GM12878 (cell line): Measurements from ENCODE around the gene SLC50A1. TPM values are rescaled to one million over a fixed set of nuclear protein-coding genes. Genes with fewer than 3 reads are reported as not detected.

Experiments
- ATAC-seq: fragments of 200-7000 bp; cut with Tn5 transposase; 3 replicates; pipeline ENCODE4 v1.9.1; 2020; ENCODE audit warnings: mild to moderate bottlenecking, moderate library complexity
- BruUV-seq: library from RNA; stranded (reverse); fragments of 400-500 nt; replicated peaks from 2 replicates; lab custom pipeline; 2021; lab: Mats Ljungman, UMichigan
- CTCF ChIA-PET: fragments of 300-600 bp; sonication (Branson Sonifier 250); formaldehyde crosslinking; extraction: SDS; loops from one replicate; lab custom pipeline; 2021; ENCODE audit warnings: inconsistent platforms; lab: Yijun Ruan, JAX
- POLR2A ChIA-PET: fragments of 350-600 bp; formaldehyde crosslinking; extraction: SDS; loops from one replicate; lab custom pipeline; 2021; ENCODE audit warnings: inconsistent platforms; lab: Charles Lee
- RAD21 ChIA-PET: fragments of 300-600 bp; sonication (Branson Sonifier 250); formaldehyde crosslinking; loops from one replicate; lab custom pipeline; 2023; ENCODE audit warnings: antibody characterized with exemption; ENCODE audit not compliant: unreplicated experiment; lab: Charles Lee
- SMC1A ChIA-PET: fragments of 300-600 bp; sonication (Branson Sonifier 250); formaldehyde crosslinking; loops from one replicate; lab custom pipeline; 2023; ENCODE audit not compliant: unreplicated experiment, uncharacterized antibody; lab: Charles Lee
- DNase-seq: peaks from one replicate; pipeline ENCODE4 v3.0.0-alpha.2; 2011; ENCODE audit warnings: low read depth, low spot score
- FAIRE-seq: peaks from 3 replicates; lab custom pipeline; 2011; peaks lifted over from hg19 to GRCh38; lab: Jason Lieb, UNC
- H2AFZ ChIP-seq: 2 replicates; pipeline ENCODE4 v1.6.0; 2011; ENCODE audit warnings: low read depth, low read length, control low read depth; ENCODE audit not compliant: control insufficient read depth
- H3K27ac ChIP-seq: 2 replicates; pipeline ENCODE4 v1.5.1; 2011; ENCODE audit warnings: control low read depth; ENCODE audit not compliant: control insufficient read depth, insufficient read depth
- H3K27me3 ChIP-seq, 2 experiments: replicated peaks in 1 of 2; 2 replicates each; pipeline versions ENCODE4 v1.6.0 to v1.6.1; 2011; ENCODE audit warnings: low read length in 1 of 2; ENCODE audit not compliant: control insufficient read depth in 2 of 2, insufficient read depth in 2 of 2
- H3K36me3 ChIP-seq, 2 experiments: 2 replicates each; pipeline ENCODE4 v1.5.1; 2011; ENCODE audit warnings: low read length in 1 of 2; ENCODE audit not compliant: control insufficient read depth in 2 of 2, insufficient read depth in 2 of 2
- H3K4me1 ChIP-seq: 2 replicates; pipeline ENCODE4 v1.6.1; 2011; ENCODE audit warnings: mild to moderate bottlenecking, low read length, moderate library complexity, mixed read lengths; ENCODE audit not compliant: control insufficient read depth, insufficient read depth
- H3K4me2 ChIP-seq: 2 replicates; pipeline ENCODE4 v1.6.0; 2011; ENCODE audit warnings: control low read depth; ENCODE audit not compliant: control insufficient read depth, insufficient read depth
- H3K4me3 ChIP-seq: fragments of 200-600 bp; sonication (generic); 2 replicates; pipeline ENCODE4 v1.5.1; 2016
- H3K79me2 ChIP-seq: 2 replicates; pipeline ENCODE4 v1.6.0; 2011; ENCODE audit warnings: low read length; ENCODE audit not compliant: control insufficient read depth, insufficient read depth
- H3K9ac ChIP-seq: 2 replicates; pipeline ENCODE4 v1.8.0; 2011; ENCODE audit warnings: low read length, control low read depth, mixed read lengths; ENCODE audit not compliant: control insufficient read depth, insufficient read depth
- H3K9me3 ChIP-seq: replicated peaks from 3 replicates; pipeline ENCODE4 v1.5.1; 2011; ENCODE audit warnings: mild to moderate bottlenecking, low read length; ENCODE audit not compliant: control insufficient read depth, insufficient read depth
- H4K20me1 ChIP-seq: 2 replicates; pipeline ENCODE4 v1.6.0; 2011; ENCODE audit not compliant: control insufficient read depth, insufficient read depth
- BCL11A ChIP-seq: IDR thresholded peaks from 2 replicates; pipeline ENCODE4 v1.6.1; 2011; ENCODE audit warnings: low read depth, low read length
- CBX5 ChIP-seq: sonication (generic); IDR thresholded peaks from 2 replicates; pipeline ENCODE4 v1.6.1; 2016; ENCODE audit warnings: low read depth, moderate library complexity, mild to moderate bottlenecking, inconsistent platforms
- CHD1 ChIP-seq: IDR thresholded peaks from 2 replicates; pipeline ENCODE4 v1.6.1; 2012; ENCODE audit warnings: low read depth, low read length, improper control_type of control experiment
- IRF4 ChIP-seq: IDR thresholded peaks from 2 replicates; pipeline ENCODE4 v1.6.1; 2011; ENCODE audit warnings: low read depth, low read length
- PML ChIP-seq: IDR thresholded peaks from 2 replicates; pipeline ENCODE4 v1.6.1; 2012; ENCODE audit warnings: low read length, inconsistent platforms
- POLR2AphosphoS2 ChIP-seq: IDR thresholded peaks from 2 replicates; pipeline ENCODE4 v1.6.1; 2011; ENCODE audit warnings: low read depth, mild to moderate bottlenecking, low read length, improper control_type of control experiment, moderate library complexity
- RAD21 ChIP-seq: IDR thresholded peaks from 2 replicates; pipeline ENCODE4 v1.6.1; 2011; ENCODE audit warnings: mild to moderate bottlenecking, low read depth, low read length, moderate library complexity; ENCODE audit not compliant: insufficient read depth
- RAD51 ChIP-seq: fragments of 450-650 bp; IDR thresholded peaks from 2 replicates; pipeline ENCODE4 v1.6.1; 2016; ENCODE audit warnings: moderate library complexity, mild to moderate bottlenecking, inconsistent platforms
- SP1 ChIP-seq: IDR thresholded peaks from one replicate; pipeline ENCODE4 v1.6.1; 2011; ENCODE audit warnings: low read depth, low read length
- TCF7 ChIP-seq: IDR thresholded peaks from 2 replicates; pipeline ENCODE4 v1.6.1; 2014; ENCODE audit warnings: antibody characterized with exemption, borderline replicate concordance
- YBX1 ChIP-seq: fragments of 450-650 bp; IDR thresholded peaks from 2 replicates; pipeline ENCODE4 v1.6.1; 2016; ENCODE audit warnings: antibody characterized with exemption
- ZBED1 ChIP-seq: IDR thresholded peaks from 2 replicates; pipeline ENCODE4 v1.6.1; 2016; ENCODE audit warnings: borderline replicate concordance
- ZNF207 ChIP-seq: fragments of 450-650 bp; IDR thresholded peaks from 2 replicates; pipeline ENCODE4 v1.6.1; 2014; ENCODE audit warnings: antibody characterized with exemption, mild to moderate bottlenecking, borderline replicate concordance
- ZNF217 ChIP-seq: fragments of 450-650 bp; IDR thresholded peaks from 2 replicates; pipeline ENCODE4 v1.6.1; 2017; ENCODE audit warnings: antibody characterized with exemption, mild to moderate bottlenecking
- WGBS: methylation state at CpG from one replicate; pipeline ENCODE4 v1.1.6; 2016; ENCODE audit warnings: low lambda C conversion rate; ENCODE audit not compliant: insufficient replicate concordance, insufficient coverage; ENCODE audit errors: missing lambda C conversion rate; 5-methylcytosine and 5-hydroxymethylcytosine counted together
- in situ Hi-C: fragments of 300-500 bp; cut with MboI; formaldehyde crosslinking; loops from 9 replicates; pipeline ENCODE4 v1.14.3; 2018; ENCODE audit warnings: mixed read lengths
- intact Hi-C: fragments of 100-400 bp; cut with micrococcal nuclease; formaldehyde crosslinking; loops from one replicate; pipeline ENCODE4 v1.14.2; 2022; ENCODE audit not compliant: unreplicated experiment
- polyA plus RNA-seq, 11 experiments: library from polyadenylated mRNA; depleted of rRNA in 4 of 11; unstranded in 6 of 11; stranded (reverse) in 5 of 11; fragments of >200 nt; fragmentation: Nextera tagmentation in 4 of 11; fragmentation: Illumina TruSeq in 1 of 11; extraction: Ambion mirVana in 4 of 11; extraction: Trizol in 1 of 11; gene quantifications; 1 replicate in 1 of 11; 2 replicates in 10 of 11; pipeline versions ENCODE4 v1.2.1 to v1.2.3, GENCODE V29; 2011 to 2016; ENCODE audit warnings: inconsistent platforms in 2 of 11, missing spikeins in 2 of 11, low read depth in 1 of 11
- total RNA-seq, 4 experiments: library from RNA; depleted of rRNA in 3 of 4; stranded (reverse); fragments of >200 nt in 3 of 4; fragmentation: Illumina TruSeq in 1 of 4; extraction: Trizol in 1 of 4; gene quantifications; 2 replicates each; pipeline versions ENCODE4 v1.2.1 to v1.2.3, GENCODE V29; 2013 to 2021

The SLC50A1 gene
- total and polyA plus RNA-seq, 10 of the 15 experiments (the other 5 are each of a cell fraction or from before 2014, with no cell fraction given), result 32.5 to 85.6 (median 54.0) TPM

GRCh38 chr1:155125946-155126555 is 9.6 kb upstream of the SLC50A1 start:
- Histone ChIP-seq H4K20me1 (no peaks in the 10 kb centered on the region), H3K27ac (no peak overlapping the region), H2AFZ (no peak overlapping the region), H3K36me3 (no peaks in the 10 kb centered on the region), H3K9ac (no peak overlapping the region), H3K27me3 (peaks cover 14 to 24% of the 10 kb centered on the region in 2 experiments), H3K79me2 (no peaks in the 10 kb centered on the region), H3K4me2 (no peak overlapping the region), H3K4me1 (peaks cover 14% of the 10 kb centered on the region), H3K4me3 (no peak overlapping the region), H3K9me3 (no peaks in the 10 kb centered on the region)
- CTCF ChIA-PET, result interaction anchor here (0.7 to 1.9 kb wide), 3 partner anchors 34 to 47 kb away, joined by 3 to 6 read pairs (median 5); partner anchors contain the start of gene KRTCAP2
- SMC1A ChIA-PET, result no interaction called here
- ATAC-seq, result no peak
- FAIRE-seq, result no peak
- intact Hi-C loops, result no loop called here
- no TSS peak for BruUV-seq
- no peak for DNase-seq
- 56% methylated on average over 53 of the region's 53 CpGs for WGBS
- POLR2A ChIA-PET, result interaction anchor here (0.5 to 1.2 kb wide), 3 partner anchors 8 to 447 kb away, joined by 3 read pairs; no protein-coding TSS in a partner anchor
- no peak for TF ChIP-seq POLR2AphosphoS2
- no peak for TF ChIP-seq PML
- TF ChIP-seq RAD51, result no peak
- no peak for TF ChIP-seq RAD21
- no peak for TF ChIP-seq ZBED1
- no peak for TF ChIP-seq SP1
- no peak for TF ChIP-seq IRF4
- TF ChIP-seq CBX5, result no peak
- TF ChIP-seq YBX1, result no peak
- no peak for TF ChIP-seq ZNF207
- TF ChIP-seq TCF7, result no peak
- no peak for TF ChIP-seq BCL11A
- no peak for TF ChIP-seq ZNF217
- TF ChIP-seq CHD1, result no peak
- RAD21 ChIA-PET, result interaction anchor here (1.2 kb wide), 2 partner anchors 41 kb away, joined by 3 to 4 read pairs; no protein-coding TSS in a partner anchor
- in situ Hi-C loops, result no loop called here
